GM19455 (cell line): ENCODE measurements around the gene GTPBP8.
"Not testable (repeated sequence)": the region's sequence is repeated elsewhere in the genome, so short reads cannot be mapped to it uniquely, and the experiment has no call there.

Experiments
- ATAC-seq: cut with Tn5 transposase; IDR thresholded peaks from one replicate; pipeline ENCODE4 v1.9.1; 2021; ENCODE audit not compliant: unreplicated experiment

The GTPBP8 gene

DNA sequence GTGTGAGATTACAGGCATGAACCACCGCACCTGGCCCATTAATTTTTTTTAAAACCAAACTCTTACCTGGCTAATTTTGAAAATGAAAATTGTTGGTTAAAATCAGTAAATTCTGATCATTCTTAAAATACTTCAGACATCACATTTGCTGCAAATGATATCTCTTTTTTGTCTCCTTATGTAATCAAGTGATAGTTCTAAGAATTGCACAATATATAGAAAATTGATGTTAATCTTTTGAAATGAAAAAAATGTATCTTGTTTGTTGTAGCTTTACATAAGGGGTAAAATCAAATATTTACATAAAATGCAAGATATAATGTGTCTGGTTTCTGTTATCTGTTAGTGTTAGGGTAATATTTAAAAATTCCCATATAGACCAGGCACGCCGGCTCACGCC lies 5.0 kb downstream of the GTPBP8 start:
- no peak for ATAC-seq

DNA sequence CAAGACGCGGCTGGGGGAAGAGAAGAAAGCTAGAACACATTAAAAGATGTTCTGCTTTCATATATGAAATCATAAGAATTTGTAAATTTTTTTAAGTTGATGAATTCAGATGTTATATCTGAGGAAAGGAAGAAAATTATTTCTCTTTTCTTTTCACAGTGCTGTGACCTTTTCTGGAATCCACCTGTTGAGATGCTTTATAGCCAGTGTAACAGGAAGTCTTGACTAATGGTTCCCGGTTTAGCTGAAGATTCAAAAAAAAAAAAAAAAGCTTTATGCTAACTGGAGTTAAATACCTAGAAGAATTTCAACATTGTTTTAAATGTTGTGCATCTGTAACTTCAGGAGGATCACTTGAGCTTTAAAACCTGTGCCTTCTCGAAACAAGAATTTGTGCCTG lies 9.9 kb downstream of the GTPBP8 start:
- ATAC-seq = no peak

DNA sequence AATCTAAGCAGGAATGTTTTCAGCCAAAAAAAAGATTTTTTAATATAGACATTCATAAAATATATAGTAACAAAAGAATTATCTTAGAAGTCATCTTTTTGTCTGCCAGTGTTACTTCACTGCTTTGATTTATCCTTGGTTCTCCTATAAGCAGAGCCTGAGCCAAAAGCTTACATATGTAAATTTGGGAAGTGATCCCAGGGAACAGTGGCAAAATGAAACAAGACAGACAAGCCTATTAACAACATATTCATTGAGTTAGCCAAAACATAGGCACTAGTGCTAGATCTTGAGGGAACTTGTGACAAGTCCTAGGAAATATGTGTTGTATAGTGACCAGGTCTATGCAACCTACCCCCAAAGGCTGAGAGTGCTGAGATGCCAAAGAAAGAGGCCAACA lies 11.3 kb downstream of the GTPBP8 start:
- no peak for ATAC-seq

DNA sequence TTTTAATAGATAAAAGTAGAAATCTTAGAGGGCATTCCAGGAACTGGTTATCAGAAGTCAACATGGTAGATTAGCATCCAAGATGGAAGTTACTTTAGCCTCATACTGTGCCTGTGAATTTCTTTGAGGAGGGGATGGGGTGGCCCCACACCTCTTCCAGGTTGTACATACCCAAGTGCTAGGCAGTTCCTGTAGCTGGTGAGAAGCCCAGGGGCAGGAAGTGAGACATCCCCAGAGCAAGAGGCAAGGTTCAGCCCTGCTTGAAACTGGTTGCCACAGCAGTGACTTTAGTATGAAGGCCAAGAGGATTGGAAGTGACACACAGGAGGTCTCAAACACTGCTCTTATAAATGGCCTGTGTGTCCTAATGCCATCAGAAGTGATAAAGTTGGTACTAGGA lies 11.9 kb downstream of the GTPBP8 start:
- no peak for ATAC-seq

DNA sequence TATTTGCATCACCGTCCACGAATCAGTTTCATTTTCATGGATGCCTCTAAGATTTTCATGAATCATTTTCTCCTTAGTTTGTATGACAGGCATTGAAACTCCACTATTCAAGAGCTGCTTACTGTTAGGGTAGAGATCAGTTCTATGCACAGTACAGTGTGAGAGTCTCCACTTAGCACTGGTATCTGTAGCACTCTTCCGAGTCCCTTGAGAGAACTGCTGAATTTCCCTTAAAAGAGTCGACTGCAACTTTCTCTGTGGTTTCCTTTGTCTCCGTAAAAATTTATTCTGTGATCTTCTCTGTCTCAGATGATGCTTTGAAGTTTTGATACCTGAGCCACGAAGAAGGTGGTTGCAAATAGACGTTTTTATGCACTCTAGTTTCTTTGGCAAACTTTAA lies 14.8 kb downstream of the GTPBP8 start:
- no peak for ATAC-seq

DNA sequence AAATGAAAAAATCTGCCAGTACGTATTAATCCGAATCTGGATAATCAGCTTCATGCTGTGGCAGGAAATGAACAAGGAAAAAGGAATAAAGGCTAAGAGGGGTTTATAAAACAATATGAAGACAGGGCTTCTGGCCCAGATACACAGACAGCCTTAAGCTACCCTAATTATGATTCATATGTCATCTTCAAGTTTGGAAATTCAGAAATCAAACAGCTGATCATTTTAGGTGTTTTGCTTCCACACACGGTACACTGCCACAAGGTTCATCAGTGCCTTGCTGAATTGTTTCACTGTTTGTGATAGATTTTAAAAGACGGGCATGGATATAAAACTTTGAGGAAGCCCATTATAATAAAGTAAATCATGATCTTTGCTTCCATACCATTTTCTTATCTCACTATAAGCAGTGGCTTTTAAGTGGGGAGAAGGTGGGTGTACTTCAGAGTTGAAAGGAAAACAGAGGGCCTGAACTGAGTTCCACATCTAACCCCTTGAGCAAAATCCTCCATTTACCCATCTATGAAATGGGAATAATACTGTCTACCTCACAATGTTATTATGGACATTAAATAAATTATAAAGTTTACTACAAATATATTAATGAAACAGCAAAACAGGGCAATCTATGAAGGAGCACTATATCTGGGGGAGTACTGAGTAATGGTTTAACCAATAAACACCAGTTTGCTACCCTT lies 15.7 kb downstream of the GTPBP8 start:
- no peak for ATAC-seq

DNA sequence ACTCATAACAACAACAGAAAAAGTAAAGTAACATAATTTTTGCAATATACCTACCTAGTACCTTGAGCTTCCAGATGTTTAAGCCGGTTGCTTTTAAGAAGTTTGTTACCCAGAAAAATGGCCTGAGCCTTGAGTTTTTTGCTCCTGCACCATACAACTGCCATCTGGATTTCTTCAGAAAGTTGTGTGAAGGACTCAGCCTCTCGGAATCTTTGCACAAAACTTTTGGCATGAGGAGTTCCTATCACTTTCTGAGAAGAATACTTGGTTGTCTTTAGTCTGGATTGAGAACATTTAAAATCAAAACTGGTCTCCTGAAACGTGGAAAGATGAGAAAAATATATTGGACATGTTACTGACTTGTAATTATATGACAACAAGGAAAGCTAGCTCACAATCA lies 17.3 kb downstream of the GTPBP8 start:
- ATAC-seq = no peak

DNA sequence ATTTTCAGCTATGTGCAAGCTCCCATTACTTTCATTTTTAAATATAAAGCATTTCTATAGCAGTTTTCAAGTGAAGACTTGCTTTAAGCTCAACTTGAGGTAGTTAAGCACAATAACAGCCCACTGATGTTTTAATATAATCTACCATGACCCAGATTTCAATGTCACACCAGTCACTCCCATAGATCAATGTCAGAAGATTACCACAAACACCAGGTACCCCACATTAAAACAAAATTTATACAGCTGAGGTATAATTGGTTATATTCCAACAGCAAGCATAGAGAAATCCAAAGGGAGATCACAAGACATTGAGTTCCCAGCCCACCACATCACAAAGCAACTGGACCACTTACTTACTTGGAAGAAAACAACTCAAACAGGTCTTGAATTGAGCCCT lies 22.8 kb downstream of the GTPBP8 start:
- ATAC-seq = no peak

DNA sequence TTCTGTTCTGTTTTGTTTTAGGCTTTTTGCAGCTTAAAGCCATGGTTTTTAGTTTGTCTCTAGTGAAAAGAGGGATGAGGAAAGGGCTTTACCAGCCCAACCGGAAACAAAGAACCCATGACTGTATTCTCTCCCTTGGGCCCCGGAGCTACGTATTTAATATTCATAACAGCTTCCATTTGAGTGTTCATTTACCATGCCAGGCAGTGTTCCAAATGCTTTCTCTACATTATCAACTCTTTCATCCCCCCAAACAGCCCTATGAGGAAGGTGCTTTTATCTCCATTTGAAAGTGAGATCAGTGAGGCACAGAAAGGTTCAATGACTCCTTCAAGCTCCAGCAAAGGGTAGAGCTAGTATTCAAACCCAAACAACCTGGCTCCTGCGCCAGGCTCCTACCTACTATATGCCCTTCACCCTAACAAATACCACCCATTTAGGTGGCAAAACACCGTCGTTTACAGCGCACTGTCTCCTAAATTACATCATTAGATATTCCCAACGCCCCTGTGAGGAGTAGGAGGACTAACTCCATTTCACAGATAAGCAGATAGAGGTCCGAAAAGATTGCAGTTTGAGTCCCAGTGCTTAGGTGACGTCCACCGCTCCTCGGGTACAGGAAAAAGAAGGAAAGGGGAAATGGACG lies 27.9 kb downstream of the GTPBP8 start:
- ATAC-seq = peak; percentile 4

DNA sequence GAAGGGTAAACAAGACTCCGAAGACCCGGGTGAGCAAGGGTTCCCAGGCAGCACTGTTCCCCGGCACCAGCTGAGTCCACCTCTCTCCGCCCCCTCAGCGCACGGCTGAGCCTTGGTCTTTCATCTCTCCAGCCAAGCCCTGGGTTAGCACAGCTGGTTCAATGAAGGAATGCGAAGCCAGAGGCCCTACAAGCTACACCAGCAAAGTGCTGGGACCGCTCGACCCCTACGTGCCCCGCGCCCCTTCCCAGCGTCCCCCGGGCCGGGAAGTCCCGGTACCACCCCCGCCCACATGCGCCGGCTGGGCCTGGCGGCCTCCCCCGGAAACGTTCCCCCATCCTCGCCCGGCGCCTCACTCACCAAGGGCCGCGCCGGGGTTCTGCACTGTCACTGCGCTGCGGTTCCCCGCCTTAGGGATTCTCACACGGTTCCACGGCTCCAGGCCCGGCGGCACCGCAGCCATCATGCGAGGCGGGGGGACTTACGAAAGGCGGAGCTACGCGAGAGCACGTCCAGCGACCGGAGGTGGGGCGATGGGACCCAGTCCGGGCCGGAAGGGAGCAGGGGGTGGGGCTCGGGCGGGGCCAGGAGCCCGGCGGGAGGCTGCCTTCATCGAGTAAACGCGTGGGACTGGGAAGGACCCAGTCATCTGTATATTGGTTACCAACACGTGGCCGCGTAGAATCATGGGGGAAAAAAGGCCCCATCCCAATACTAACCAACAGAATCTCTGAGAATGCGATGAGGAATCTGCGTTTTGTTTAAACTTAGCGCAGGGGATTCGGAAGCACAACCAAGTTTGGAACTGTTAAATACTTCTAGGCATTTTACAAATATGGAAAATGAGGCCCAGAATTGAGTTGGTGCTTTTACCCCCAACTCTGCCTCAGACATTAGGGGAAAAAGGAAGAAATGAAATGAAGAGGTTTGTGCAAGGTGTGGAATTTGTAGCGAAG lies 28.7 kb downstream of the GTPBP8 start:
- peak; percentile 96 for ATAC-seq

DNA sequence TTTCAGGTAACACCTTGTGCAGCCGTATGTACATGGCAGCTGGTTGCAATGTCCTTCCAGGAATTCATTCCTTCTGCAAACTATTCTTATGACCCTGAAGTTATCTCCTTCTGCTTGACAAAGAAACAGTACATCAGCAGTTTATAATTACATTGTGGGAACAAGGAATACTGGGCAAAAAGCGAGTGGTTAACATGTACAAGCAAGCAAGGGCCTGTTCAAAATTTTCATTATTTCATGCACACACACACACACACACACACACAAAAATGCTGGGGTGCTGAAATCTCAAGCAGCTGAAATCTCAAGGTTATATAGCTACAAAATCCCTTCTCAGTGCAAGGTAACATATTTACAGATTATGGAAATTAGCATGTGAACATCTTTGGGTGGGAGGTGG lies 30.7 kb downstream of the GTPBP8 start:
- ATAC-seq = no peak

DNA sequence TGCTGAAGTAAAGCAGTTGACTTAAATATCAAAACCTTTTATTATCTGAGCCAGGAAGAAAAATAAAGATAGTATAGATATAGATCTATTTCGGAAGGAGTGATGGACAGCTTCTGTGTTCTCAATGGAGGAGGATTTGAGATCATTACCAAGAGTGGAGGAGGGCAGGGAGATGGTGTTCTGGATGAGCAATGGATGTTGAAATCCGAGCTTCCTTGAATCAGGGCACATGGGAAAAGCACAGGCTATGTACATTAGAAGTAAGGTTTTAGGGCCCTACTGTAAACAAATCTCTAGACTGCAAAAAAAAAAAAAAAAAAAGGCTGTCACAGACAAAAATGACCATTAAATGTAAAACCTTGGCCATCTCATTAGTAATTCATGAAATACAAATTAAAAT lies 43.2 kb downstream of the GTPBP8 start:
- no peak for ATAC-seq

DNA sequence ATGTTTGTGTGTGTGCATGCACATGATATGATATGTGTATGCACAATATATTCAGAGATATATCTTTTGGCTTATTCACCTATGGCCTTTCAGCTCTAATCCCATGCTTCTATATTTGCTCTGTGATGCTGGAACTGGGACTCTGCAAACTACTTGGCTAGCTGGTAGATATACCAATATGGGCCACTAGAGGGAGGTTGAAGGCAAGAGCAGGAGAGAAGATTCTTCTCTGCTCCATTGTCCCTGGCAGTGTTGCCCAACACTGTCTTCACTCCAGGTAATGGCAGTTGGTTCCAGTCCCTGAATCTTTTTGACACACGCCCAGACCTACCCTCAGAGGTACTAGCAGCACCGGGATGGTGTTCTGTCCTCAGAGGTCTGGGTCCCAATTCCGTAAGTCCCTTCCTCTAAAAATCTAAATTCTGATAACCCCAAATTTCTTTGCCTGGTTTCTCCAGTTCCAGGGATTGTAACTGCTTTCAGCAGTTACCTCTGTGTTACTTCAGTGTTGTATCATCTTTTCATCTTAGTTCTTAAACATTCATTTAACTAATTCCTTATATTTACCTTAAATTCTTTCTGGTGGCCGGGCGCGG lies 44.7 kb downstream of the GTPBP8 start:
- peak; percentile 79 for ATAC-seq

DNA sequence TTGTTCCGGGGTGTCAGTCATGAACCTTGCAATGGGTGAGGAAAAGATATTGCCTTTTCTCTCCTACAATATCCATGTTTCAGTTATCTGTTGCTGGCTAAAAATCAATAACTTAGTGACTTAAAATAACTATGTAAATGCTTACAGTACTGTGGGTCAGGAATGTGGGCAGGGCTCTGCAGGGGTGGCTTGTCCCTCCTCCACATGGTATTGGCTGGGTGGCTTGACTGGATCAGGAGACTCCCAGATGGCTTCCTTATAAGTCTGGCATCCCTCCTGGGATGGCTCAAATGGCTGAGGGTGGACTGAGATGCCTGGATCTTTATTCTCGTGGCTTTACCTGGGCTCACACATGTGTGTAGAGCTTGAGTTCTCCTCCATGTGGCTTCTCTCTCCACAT lies 47.5 kb downstream of the GTPBP8 start:
- no peak for ATAC-seq

DNA sequence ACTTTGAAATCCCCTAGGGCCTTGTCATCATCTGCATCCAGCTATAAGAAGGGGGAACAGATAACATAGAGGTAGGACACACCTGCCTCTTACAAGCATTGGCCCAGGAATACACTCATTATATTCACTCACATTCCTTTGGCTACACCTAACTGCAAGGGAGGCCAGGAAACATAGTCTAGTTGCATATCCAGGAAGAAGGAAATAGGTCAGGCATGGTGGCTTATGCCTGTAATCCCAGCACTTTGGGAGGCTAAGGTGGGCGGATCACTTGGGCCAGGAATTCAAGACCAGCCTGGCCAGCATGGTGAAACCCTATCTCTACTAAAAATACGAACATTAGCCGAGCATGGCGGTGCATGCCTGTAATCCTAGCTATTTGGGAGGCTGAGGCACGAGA lies 48.8 kb downstream of the GTPBP8 start:
- no peak for ATAC-seq

DNA sequence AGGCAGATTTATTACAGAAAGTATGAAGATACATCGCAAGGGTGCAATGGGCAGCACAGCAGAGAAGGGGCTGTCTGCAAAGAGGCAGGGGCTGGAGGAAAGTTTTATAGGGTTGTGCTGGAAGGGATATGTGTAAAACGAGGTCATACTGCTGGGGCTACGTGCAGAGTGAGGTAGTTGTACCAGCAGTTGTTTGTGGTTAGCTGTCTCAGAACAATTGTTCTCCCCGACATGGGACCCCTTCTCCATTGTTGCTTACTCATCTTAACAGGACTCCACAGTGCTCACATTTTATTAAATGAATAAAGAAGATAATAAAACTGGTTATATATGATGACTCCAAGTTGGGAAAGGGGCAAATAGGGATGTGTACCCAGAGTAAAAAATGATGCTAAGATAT lies 49.4 kb downstream of the GTPBP8 start:
- no peak for ATAC-seq

DNA sequence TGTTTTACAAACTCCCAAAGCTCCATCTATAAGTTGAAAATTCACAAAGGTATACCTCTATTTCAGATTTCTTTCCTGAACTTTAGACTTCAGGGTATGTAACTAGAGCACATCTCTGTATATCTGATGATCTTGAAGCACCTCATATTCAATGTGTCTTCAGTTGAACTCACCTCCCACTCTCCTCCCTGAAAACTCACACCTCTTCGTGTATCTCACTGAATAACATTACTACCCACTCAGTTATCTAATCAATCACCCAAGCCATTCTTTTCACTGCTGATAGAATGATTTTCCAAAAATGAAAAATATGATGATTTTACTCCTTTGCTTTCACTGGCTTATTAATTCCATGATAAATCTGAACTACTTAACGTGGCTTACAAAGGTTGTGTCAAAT lies 52.9 kb downstream of the GTPBP8 start:
- ATAC-seq = no peak

DNA sequence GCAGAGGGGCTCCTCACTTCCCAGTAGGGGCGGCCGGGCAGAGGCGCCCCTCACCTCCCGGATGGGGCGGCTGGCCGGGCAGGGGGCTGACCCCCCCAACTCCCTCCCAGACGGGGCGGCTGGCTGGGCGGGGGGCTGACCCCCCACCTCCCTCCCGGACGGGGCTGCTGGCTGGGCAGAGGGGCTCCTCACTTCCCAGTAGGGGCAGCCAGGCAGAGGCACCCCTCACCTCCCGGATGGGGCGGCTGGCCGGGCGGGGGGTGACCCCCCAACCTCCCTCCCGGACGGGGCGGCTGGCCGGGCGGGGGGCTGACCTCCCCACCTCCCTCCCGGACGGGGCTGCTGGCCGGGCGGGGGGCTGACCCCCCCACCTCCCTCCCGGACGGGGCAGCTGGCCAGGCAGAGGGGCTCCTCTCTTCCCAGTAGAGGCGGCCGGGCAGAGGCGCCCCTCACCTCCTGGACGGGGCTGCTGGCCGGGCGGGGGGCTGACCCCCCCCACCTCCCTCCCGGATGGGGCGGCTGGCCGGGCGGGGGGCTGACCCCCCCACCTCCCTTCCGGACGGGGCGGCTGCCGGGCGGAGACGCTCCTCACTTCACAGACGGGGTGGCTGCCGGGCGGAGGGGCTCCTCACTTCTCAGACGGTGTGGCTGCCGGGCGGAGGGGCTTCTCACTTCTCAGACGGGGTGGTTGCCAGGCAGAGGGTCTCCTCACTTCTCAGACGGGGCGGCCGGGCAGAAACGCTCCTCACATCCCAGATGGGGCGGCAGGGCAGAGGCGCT lies 55.6 kb downstream of the GTPBP8 start:
- ATAC-seq = not testable (repeated sequence)

DNA sequence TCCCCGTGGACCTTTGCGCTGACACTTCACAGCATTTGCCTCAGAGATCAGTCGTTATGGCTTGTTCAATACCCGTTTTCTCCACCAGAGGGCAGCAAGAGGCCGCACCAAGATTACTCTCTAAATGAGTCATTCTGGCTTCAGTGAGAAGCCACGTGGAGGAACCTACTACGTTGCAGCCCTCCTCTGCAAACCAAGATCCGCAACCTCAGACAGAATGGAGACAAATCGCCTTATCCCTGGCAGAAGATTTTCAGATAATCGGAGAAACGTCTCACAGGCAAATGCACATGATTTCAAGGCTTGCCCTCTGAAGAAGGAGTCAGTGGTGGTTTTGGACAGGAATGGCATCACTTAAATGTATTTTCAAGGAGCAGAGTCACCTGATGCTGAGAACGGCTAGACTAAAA lies 60.5 kb downstream of the GTPBP8 start:
- ATAC-seq = peak; percentile 97
